ENCODE results near the gene SETD9. TPM values are rescaled to one million over a fixed set of nuclear protein-coding genes. Genes with fewer than 3 reads are reported as not detected.

SETD9 gene
- total RNA-seq, 4 donors from 2014 or later, result 7.0 to 29.1 (median 13.9) TPM

DNA sequence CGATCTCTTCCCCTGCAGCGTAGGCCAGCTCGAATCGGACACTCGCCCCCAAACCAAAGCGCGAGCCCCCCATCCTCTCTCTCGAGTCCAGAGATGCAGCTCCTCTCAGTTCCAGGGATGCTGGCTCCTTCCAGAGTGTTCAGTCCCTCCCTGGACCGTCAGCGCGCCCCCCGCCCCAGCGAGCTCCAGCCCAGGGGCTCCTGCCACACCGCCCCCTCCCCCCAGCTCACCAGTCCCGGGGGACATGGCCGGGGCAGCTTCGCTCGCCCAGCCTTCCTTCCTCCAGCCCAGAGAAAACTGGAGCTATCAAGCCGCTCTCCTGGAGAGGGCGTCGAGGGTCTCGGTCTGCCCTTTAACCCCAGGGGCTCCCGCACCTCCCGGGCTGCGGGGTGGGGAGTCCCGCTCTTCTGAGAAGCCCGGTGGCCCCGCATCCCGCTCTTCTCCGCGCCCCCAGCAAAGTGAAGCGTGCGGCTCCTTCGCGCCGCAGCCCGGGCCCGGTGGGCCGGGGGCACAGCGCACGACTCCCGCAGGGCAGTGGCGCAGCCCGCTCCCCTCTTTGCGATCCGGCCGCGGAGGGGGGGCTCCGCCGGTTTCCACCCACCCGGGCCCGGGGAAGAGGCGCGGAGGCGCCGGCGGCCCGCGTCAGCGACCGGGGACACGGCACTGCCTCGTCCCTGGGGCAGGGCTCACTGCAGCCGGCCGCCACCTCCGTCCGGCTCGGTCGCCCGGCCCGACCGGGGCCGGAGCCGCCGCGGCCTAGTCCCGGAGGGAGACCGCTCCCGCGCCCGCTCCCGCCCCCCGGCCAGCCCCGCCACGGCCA, 41.9 kb downstream of the SETD9 start:
- intact Hi-C loops (cut with DNase I; ENCODE audit: low total_unique reads) (loop anchor here (1.0 to 5.0 kb wide), 3 partner anchors 41 to 269 kb away; partner anchors contain the start of gene MAP3K1), in situ Hi-C loops (cut with MboI; ENCODE audit: low sequenced_read_pairs in 4 of 4) (no loop called here)

GRCh38 chr5:56951946-56952691, 42.7 kb downstream of the SETD9 start, which contains the start of gene MIER3:
MIER3 (minus strand) TSS chr5:56952123; CDS start chr5:56952102, 21 bp downstream.
- ATAC-seq (peak; percentile 93 to 94), DNase-seq (peak; percentile 66 to 67)
- peaks cover 0 to 20% of the 10 kb centered on the region in 2 donors for H3K36me3 ChIP-seq
- in situ Hi-C loops (cut with MboI; ENCODE audit: low sequenced_read_pairs in 4 of 4), result no loop called here
- H3K4me1 ChIP-seq, result peaks cover 0 to 15% of the 10 kb centered on the region in 2 donors
- intact Hi-C loops (cut with DNase I; ENCODE audit: low total_unique reads), result loop anchor here (1.0 to 5.0 kb wide), 4 partner anchors 42 to 269 kb away; partner anchors contain the start of gene MAP3K1
- H3K9me3 ChIP-seq, result no peaks in the 10 kb centered on the region
- H3K27ac ChIP-seq, result peak within 1 kb of the TSS; percentile 76 to 83 (median 79)
- no peaks in the 10 kb centered on the region for H3K27me3 ChIP-seq
- H3K4me3 ChIP-seq, result peak within 1 kb of the TSS; percentile 62 to 90 (median 78)
- TF ChIP-seq POLR2A (IDR thresholded peaks at IDR 0.05), result peak; percentile 21 to 31
- no peak for TF ChIP-seq CTCF (IDR thresholded peaks at IDR 0.05 in 4 of 5, conservative IDR thresholded peaks at IDR 0.05 in 1 of 5)

More for the DNA sequence above, 41.9 kb downstream of the SETD9 start:
- no peaks in the 10 kb centered on the region for H3K27me3 ChIP-seq
- TF ChIP-seq POLR2A (IDR thresholded peaks at IDR 0.05) (no peak), CTCF (IDR thresholded peaks at IDR 0.05 in 4 of 5, conservative IDR thresholded peaks at IDR 0.05 in 1 of 5) (no peak)
- DNase-seq (no peak), ATAC-seq (peak; percentile 57 to 67)
- H3K36me3 ChIP-seq, result peaks cover 0 to 27% of the 10 kb centered on the region in 2 donors
- H3K27ac ChIP-seq, result peak overlapping the region; percentile 68 to 83 (median 78)
- H3K4me1 ChIP-seq, result peaks cover 0 to 15% of the 10 kb centered on the region in 2 donors
- peak overlapping the region; percentile 62 to 90 (median 78) for H3K4me3 ChIP-seq
- H3K9me3 ChIP-seq, result no peaks in the 10 kb centered on the region

GRCh38 chr5:56954262-56954661, 44.9 kb downstream of the SETD9 start:
- Histone ChIP-seq H3K36me3 (peaks cover 0 to 4% of the 10 kb centered on the region in 2 donors), H3K9me3 (no peaks in the 10 kb centered on the region), H3K4me1 (peaks cover 0 to 15% of the 10 kb centered on the region in 2 donors), H3K27me3 (no peaks in the 10 kb centered on the region), H3K4me3 (no peak overlapping the region), H3K27ac (no peak overlapping the region)
- TF ChIP-seq POLR2A (IDR thresholded peaks at IDR 0.05) (no peak), CTCF (IDR thresholded peaks at IDR 0.05 in 4 of 5, conservative IDR thresholded peaks at IDR 0.05 in 1 of 5) (no peak)
- ATAC-seq, result no peak
- in situ Hi-C loops (cut with MboI; ENCODE audit: low sequenced_read_pairs in 4 of 4) (no loop called here), intact Hi-C loops (cut with DNase I; ENCODE audit: low total_unique reads) (loop anchor here (5.0 kb wide), 1 partner anchor 137 kb away; the partner anchor contains the start of gene MAP3K1)
- DNase-seq, result no peak

DNA sequence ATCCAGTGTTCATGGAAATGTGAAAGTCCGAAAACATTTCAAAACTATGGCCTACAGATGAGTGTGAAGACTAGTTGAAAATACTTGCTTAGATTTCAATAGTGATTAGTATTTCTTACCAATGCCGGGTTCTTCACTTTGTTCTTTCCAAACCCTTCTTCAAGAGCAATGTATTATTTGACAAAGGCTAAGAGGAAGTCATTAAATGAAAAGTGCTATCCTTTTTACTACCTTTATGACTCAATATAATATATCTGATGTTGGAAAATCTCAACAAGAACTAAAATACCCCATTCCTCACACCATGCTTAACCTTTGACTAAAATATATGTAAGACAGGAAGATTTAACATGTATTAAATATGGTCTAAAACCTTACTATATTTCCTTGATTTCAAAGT, 49.2 kb downstream of the SETD9 start:
- DNase-seq, result no peak
- Histone ChIP-seq H3K4me1 (no peaks in the 10 kb centered on the region), H3K27ac (no peak overlapping the region), H3K9me3 (no peaks in the 10 kb centered on the region), H3K36me3 (no peaks in the 10 kb centered on the region), H3K27me3 (no peaks in the 10 kb centered on the region), H3K4me3 (no peak overlapping the region)
- intact Hi-C loops (cut with DNase I; ENCODE audit: low total_unique reads), result no loop called here
- in situ Hi-C loops (cut with MboI; ENCODE audit: low sequenced_read_pairs in 4 of 4), result no loop called here
- no peak for ATAC-seq
- TF ChIP-seq POLR2A (IDR thresholded peaks at IDR 0.05), result no peak
- TF ChIP-seq CTCF (IDR thresholded peaks at IDR 0.05 in 4 of 5, conservative IDR thresholded peaks at IDR 0.05 in 1 of 5), result no peak

Measured in gastrocnemius medialis (tissue), 4 donors.